ENCODE results near the gene TCF3. TPM values are rescaled to one million over a fixed set of nuclear protein-coding genes. Genes with fewer than 3 reads are reported as not detected.

Gene TCF3
- total RNA-seq, 1 experiment from 2014 or later: 208 TPM

DNA sequence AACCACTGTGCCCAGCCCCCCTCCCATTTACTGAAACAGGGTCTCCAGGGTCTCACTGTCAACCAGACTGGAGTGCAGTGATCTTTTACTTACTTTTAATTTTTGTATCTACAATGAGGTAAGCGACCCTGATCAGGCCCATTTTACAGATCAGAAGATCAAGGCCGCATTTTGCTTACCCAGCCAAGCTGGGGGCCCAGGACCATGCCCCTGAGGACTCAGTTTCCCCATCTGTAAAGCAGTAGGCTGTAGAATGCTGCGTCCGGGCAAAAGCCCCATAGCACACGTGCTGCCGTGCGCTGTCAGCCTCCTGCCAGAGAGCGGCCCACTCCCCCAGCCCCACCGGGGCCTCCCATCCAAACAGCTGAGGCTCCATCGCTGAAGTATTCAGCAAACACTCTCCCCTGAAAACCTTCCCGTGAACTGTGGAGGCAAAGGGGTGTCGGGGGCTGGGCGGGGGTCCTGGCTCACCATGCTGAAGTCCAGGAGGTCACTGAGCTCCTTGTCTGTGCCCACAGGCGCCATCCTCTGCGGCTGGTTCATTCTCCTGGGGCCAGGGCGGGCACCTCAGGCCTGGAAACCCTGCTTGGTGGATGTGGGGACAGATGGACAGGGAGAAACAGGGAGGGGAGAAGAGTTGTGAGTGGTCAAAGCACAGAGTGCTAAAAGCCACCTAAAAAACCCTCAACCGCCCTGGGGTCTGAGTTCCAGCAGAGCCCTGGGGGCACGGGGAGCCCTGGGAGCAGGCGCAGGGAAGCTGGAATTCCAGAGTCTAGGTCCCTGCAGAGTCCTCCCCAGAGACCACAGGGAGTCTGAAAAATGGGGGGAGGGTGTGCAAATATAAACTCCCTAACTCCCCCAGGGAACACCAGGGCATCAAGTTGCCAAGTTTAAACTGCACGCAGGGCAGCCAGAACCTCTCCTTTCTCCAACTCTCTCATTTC, 2.4 kb downstream of the TCF3 start:
- H3K4me1 ChIP-seq (ENCODE audit: control insufficient read depth in 1 of 2, insufficient read depth in 2 of 2, low read length in 2 of 2): peaks cover 13 to 30% of the 10 kb centered on the region in 2 experiments
- ChIA-PET CTCF (no interaction called here), POLR2A (no interaction called here), RAD21 (ENCODE audit: low non-redundant PET in 1 of 2, low total read pairs in 2 of 2, uncharacterized antibody in 2 of 2, unreplicated experiment in 2 of 2) (no interaction called here)
- H3K9ac ChIP-seq (ENCODE audit: low read length): peak overlapping the region; percentile 84
- no peaks in the 10 kb centered on the region for H3K9me3 ChIP-seq (ENCODE audit: control insufficient read depth in 1 of 2, insufficient read depth in 1 of 2, low read depth in 1 of 2, low read length in 2 of 2)
- H4K20me1 ChIP-seq (ENCODE audit: insufficient read depth): no peaks in the 10 kb centered on the region
- peaks cover 14 to 31% of the 10 kb centered on the region in 2 experiments for H3K36me3 ChIP-seq (ENCODE audit: control insufficient read depth in 1 of 2, insufficient read depth in 2 of 2, low read length in 2 of 2)
- ATAC-seq (no peak), DNase-seq (ENCODE audit: low read depth, low spot score) (no peak)
- no peaks in the 10 kb centered on the region for H3K9me2 ChIP-seq (ENCODE audit: insufficient read depth)
- H3K27me3 ChIP-seq (ENCODE audit: insufficient read depth, low read length): no peaks in the 10 kb centered on the region
- H3K4me3 ChIP-seq (replicated peaks in 1 of 2; ENCODE audit: low read depth in 1 of 2, low read length in 2 of 2): peak overlapping the region; percentile 58 to 83
- H3K4me2 ChIP-seq (ENCODE audit: low read length): peak overlapping the region; percentile 83
- H3K79me2 ChIP-seq (ENCODE audit: insufficient read depth, low read length): peaks cover 58% of the 10 kb centered on the region
- H3K27ac ChIP-seq (ENCODE audit: low read depth, low read length): peak overlapping the region; percentile 82
- no peak for TF ChIP-seq FOSL1 (IDR thresholded peaks at IDR 0.05; ENCODE audit: low read depth)
- no peak for TF ChIP-seq SRF (IDR thresholded peaks at IDR 0.05; ENCODE audit: low read depth)
- TF ChIP-seq EZH2phosphoT487 (IDR thresholded peaks at IDR 0.05; ENCODE audit: borderline replicate concordance): no peak
- no peak for TF ChIP-seq ZNF274 (IDR thresholded peaks at IDR 0.05; ENCODE audit: low read depth, low read length)
- TF ChIP-seq, protein P1, sequence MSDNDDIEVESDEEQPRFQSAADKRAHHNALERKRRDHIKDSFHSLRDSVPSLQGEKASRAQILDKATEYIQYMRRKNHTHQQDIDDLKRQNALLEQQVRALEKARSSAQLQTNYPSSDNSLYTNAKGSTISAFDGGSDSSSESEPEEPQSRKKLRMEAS (IDR thresholded peaks at IDR 0.05): no peak
- TF ChIP-seq, protein P2, sequence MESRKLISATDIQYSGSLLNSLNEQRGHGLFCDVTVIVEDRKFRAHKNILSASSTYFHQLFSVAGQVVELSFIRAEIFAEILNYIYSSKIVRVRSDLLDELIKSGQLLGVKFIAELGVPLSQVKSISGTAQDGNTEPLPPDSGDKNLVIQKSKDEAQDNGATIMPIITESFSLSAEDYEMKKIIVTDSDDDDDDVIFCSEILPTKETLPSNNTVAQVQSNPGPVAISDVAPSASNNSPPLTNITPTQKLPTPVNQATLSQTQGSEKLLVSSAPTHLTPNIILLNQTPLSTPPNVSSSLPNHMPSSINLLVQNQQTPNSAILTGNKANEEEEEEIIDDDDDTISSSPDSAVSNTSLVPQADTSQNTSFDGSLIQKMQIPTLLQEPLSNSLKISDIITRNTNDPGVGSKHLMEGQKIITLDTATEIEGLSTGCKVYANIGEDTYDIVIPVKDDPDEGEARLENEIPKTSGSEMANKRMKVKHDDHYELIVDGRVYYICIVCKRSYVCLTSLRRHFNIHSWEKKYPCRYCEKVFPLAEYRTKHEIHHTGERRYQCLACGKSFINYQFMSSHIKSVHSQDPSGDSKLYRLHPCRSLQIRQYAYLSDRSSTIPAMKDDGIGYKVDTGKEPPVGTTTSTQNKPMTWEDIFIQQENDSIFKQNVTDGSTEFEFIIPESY (IDR thresholded peaks at IDR 0.05; ENCODE audit: extremely low read depth, insufficient replicate concordance, low read length): no peak
- TF ChIP-seq YY1 (IDR thresholded peaks at IDR 0.05; ENCODE audit: extremely low read depth, insufficient replicate concordance, low read depth, low read length): no peak
- intact Hi-C loops (cut with micrococcal nuclease): no loop called here
- H2AFZ ChIP-seq (ENCODE audit: low read depth, low read length, poor library complexity, severe bottlenecking): no peak overlapping the region
- BruUV-seq (replicated peaks): no TSS peak

Measured in HCT116 (cell line).